ENCODE data around the gene BANF1.

DNA sequence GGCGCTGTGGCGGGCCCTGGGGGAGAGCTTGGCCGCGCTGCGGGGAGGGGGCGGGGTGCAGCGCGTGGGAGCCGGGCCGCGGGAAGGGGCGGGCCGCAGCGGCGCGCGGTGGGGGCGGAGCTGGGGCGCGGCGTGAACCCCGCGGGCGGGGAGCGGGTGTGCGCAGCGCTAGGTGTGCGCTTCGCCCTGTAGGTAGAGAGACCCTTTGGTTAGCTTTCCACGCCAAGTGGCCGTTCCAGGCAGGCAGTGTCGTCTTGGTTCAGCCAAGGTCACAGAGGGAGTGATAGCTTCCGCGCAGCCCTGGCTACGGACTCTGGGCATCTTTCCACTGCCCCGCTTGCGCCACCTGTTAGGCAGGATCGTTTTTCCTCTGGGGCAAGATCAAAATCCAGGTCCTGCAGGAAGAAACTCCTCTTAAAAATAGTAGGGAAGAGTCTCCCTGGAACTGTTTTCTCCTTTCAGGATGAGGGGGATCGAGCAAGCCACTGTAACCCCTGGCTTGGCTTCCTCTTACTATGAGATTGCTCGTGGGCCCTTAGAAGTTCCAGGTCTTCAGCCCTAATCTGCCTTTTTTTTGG is 434 bp downstream of the BANF1 start:
- TF ChIP-seq, protein P1, sequence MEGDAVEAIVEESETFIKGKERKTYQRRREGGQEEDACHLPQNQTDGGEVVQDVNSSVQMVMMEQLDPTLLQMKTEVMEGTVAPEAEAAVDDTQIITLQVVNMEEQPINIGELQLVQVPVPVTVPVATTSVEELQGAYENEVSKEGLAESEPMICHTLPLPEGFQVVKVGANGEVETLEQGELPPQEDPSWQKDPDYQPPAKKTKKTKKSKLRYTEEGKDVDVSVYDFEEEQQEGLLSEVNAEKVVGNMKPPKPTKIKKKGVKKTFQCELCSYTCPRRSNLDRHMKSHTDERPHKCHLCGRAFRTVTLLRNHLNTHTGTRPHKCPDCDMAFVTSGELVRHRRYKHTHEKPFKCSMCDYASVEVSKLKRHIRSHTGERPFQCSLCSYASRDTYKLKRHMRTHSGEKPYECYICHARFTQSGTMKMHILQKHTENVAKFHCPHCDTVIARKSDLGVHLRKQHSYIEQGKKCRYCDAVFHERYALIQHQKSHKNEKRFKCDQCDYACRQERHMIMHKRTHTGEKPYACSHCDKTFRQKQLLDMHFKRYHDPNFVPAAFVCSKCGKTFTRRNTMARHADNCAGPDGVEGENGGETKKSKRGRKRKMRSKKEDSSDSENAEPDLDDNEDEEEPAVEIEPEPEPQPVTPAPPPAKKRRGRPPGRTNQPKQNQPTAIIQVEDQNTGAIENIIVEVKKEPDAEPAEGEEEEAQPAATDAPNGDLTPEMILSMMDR (IDR thresholded peaks at IDR 0.05; ENCODE audit: low read length): peak; percentile 28
- TF ChIP-seq EZH2 (IDR thresholded peaks at IDR 0.05; ENCODE audit: borderline replicate concordance, low read length): no peak

All from OCI-LY1 (cell line).